H1 (cell line): Measurements from ENCODE around the gene CDIPT. TPM values are rescaled to one million over a fixed set of nuclear protein-coding genes. Genes with fewer than 3 reads are reported as not detected.

Experiments used
- SP2 ChIP-seq: IDR thresholded peaks from 2 replicates; pipeline ENCODE4 v1.6.1; 2012; ENCODE audit warnings: mild to moderate bottlenecking, low read length, inconsistent platforms
- SUZ12 ChIP-seq: fragments of 200-600 bp; sonication (generic); IDR thresholded peaks from 2 replicates; pipeline ENCODE4 v1.6.1; 2012; ENCODE audit warnings: mild to moderate bottlenecking, inconsistent platforms, low read length, moderate library complexity, mixed read lengths
- TCF12 ChIP-seq: IDR thresholded peaks from 2 replicates; pipeline ENCODE4 v1.6.1; 2011; ENCODE audit warnings: low read depth, mild to moderate bottlenecking, low read length
- polyA plus RNA-seq, 7 experiments: library from polyadenylated mRNA; depleted of rRNA in 3 of 7; stranded (reverse) in 5 of 7; unstranded in 2 of 7; fragments of >200 nt in 5 of 7; fragments of 200-250 nt in 2 of 7; gene quantifications; 1 replicate in 5 of 7; 2 replicates in 1 of 7; 4 replicates in 1 of 7; pipeline versions ENCODE4 v1.2.1 to v1.2.3, GENCODE V29; 2011 to 2013; ENCODE audit warnings: missing spikeins in 2 of 7, mixed read lengths in 2 of 7
- total RNA-seq: library from RNA; stranded (reverse); fragmentation: NEBNext Ultra II Directional; extraction: Animal tissue kit (Norgen Biotek cat#: 25700); gene quantifications from 2 replicates; pipeline ENCODE4 v1.2.1, GENCODE V29; 2021
- TF ChIP-seq, protein P1 (sequence below): IDR thresholded peaks from 2 replicates; pipeline ENCODE4 v1.6.1; 2011; ENCODE audit warnings: low read length, improper control_type of control experiment
- TF ChIP-seq, protein P2 (sequence below): IDR thresholded peaks from 2 replicates; pipeline ENCODE4 v1.6.1; 2011; ENCODE audit warnings: low read depth, mild to moderate bottlenecking, low read length; ENCODE audit not compliant: insufficient read depth

Gene CDIPT
- total and polyA plus RNA-seq, 2 of the 8 experiments (the other 6 are each of a cell fraction or from before 2014, with no cell fraction given), result 69.2 to 140 TPM

DNA sequence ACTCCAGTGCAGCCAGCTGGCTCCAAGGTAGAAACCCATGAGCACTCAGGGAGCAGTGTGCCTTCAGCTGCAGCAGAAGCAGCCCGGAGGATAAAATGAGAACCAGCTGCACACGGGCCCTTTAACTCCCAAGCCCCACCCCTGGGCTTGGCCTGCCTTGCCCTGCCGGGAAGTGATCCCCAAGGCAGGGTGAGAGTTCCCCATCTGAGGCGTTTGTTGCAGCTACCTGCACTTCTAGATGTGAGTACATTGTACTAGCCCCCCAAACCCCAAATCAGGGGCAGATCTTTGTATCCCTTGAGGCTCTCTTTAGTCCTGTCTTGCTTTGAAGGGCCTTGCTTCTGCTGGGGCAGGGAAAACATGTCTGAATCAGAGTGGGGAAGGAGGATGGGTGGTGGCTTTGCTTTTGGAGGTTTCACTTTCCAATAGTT, 42.7 kb downstream of the CDIPT start, which contains the start of gene MVP (continued):
- TF ChIP-seq, protein P1, sequence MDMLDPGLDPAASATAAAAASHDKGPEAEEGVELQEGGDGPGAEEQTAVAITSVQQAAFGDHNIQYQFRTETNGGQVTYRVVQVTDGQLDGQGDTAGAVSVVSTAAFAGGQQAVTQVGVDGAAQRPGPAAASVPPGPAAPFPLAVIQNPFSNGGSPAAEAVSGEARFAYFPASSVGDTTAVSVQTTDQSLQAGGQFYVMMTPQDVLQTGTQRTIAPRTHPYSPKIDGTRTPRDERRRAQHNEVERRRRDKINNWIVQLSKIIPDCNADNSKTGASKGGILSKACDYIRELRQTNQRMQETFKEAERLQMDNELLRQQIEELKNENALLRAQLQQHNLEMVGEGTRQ, result no peak
- no peak for TF ChIP-seq SP2
- no peak for TF ChIP-seq SUZ12
- TF ChIP-seq TCF12, result no peak
- TF ChIP-seq, protein P2, sequence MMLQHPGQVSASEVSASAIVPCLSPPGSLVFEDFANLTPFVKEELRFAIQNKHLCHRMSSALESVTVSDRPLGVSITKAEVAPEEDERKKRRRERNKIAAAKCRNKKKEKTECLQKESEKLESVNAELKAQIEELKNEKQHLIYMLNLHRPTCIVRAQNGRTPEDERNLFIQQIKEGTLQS, result no peak
